A673 (cell line): ENCODE data around the gene TBC1D20.

Experiments used
- EZH2 ChIP-seq: fragments of 200-600 bp; sonication (generic); IDR thresholded peaks from 2 replicates; pipeline ENCODE4 v1.6.1; 2017; ENCODE audit warnings: borderline replicate concordance, low read depth, mild to moderate bottlenecking, mixed read lengths, antibody characterized with exemption, low read length; ENCODE audit not compliant: poor library complexity, severe bottlenecking
- TF ChIP-seq, protein P1 (sequence below): fragments of 300-800, 200-600 bp; sonication (generic); conservative IDR thresholded peaks from 2 replicates; pipeline ENCODE4 v1.5.1; 2017; ENCODE audit warnings: low read depth, mild to moderate bottlenecking, antibody characterized with exemption, low read length, moderate library complexity, mixed read lengths

DNA sequence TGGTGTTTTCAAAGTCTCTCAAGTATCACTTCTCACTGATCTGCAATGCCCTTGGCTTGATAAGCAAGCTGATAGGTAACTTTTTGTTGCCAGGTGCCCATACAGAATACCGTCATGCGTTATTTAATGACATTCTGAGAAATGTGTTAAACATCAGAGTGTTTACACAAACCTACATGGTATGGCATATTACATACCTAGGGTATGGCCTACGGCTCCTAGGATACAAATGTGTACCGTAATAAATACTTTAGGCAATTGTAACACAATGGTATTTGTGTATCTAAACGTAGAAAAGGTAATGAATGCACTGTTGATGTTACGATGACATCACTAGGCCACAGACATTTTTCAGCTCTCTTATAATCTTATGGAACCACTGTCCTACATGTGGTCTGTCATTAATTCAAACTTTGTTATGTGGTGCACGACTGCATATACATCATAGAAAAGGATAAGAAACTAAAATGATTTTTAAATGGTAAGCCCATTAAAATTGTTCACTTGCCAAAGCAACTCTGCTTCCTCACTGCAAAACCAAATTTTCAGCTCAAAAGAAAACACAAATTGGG is 45.5 kb upstream of the TBC1D20 start:
- no peak for TF ChIP-seq EZH2
- TF ChIP-seq, protein P1, sequence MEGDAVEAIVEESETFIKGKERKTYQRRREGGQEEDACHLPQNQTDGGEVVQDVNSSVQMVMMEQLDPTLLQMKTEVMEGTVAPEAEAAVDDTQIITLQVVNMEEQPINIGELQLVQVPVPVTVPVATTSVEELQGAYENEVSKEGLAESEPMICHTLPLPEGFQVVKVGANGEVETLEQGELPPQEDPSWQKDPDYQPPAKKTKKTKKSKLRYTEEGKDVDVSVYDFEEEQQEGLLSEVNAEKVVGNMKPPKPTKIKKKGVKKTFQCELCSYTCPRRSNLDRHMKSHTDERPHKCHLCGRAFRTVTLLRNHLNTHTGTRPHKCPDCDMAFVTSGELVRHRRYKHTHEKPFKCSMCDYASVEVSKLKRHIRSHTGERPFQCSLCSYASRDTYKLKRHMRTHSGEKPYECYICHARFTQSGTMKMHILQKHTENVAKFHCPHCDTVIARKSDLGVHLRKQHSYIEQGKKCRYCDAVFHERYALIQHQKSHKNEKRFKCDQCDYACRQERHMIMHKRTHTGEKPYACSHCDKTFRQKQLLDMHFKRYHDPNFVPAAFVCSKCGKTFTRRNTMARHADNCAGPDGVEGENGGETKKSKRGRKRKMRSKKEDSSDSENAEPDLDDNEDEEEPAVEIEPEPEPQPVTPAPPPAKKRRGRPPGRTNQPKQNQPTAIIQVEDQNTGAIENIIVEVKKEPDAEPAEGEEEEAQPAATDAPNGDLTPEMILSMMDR: no peak
